ENCODE measurements around the gene TCL1B. TPM values are rescaled to one million over a fixed set of nuclear protein-coding genes. Genes with fewer than 3 reads are reported as not detected.

The TCL1B gene
- total and polyA plus RNA-seq, 2 of the 13 experiments (the other 11 are each of a cell fraction or from before 2014, with no cell fraction given), result not detected

GRCh38 chr14:95666450-95666849, 19.8 kb upstream of the TCL1B start:
- Histone ChIP-seq H3K36me3 (replicated peaks in 1 of 2; ENCODE audit: control insufficient read depth in 1 of 2, insufficient read depth in 2 of 2, low read length in 2 of 2) (no peaks in the 10 kb centered on the region), H3K27ac (ENCODE audit: extremely low read length, insufficient read depth, low read length) (no peak overlapping the region), H2AFZ (ENCODE audit: low read length) (no peak overlapping the region), H4K20me1 (ENCODE audit: insufficient read depth, low read length) (no peaks in the 10 kb centered on the region), H3K9ac (ENCODE audit: insufficient read depth, low read depth, low read length) (no peak overlapping the region), H3K79me2 (ENCODE audit: insufficient read depth, low read length) (no peaks in the 10 kb centered on the region), H3K4me3 (replicated peaks in 1 of 3; ENCODE audit: insufficient read depth in 1 of 3, low read depth in 2 of 3, low read length in 3 of 3) (no peak overlapping the region), H3K4me1 (ENCODE audit: insufficient read depth, low read length) (peaks cover 20% of the 10 kb centered on the region), H3K27me3 (ENCODE audit: control insufficient read depth in 1 of 2, insufficient read depth in 2 of 2, low read length in 2 of 2) (peaks cover 0 to 19% of the 10 kb centered on the region in 2 experiments; a peak in 2 of 5 replicates), H3K4me2 (ENCODE audit: low read depth, low read length) (no peak overlapping the region), H3K9me3 (ENCODE audit: low read length) (no peaks in the 10 kb centered on the region)
- ATAC-seq (no peak), FAIRE-seq (no peak), DNase-seq (ENCODE audit: low spot score) (no peak)
- ChIA-PET CTCF (ENCODE audit: low intra/inter-chr PET ratio, low total read pairs) (no interaction called here), POLR2A (no interaction called here)
- TF ChIP-seq LBX2 (CRISPR knock-in tag; IDR thresholded peaks at IDR 0.05; ENCODE audit: borderline replicate concordance) (no peak), ZNF768 (CRISPR knock-in tag; IDR thresholded peaks at IDR 0.05) (0 out of 2 replicates have a peak, but pooled peaks have one; percentile 26)
- BruUV-seq (replicated peaks), result no TSS peak
- intact Hi-C loops (cut with micrococcal nuclease; ENCODE audit: unreplicated experiment), result no loop called here
- in situ Hi-C loops (cut with HindIII; ENCODE audit: extremely low pct_ligation_motif_present, low pct_unique_long_range_greater_than_20kb), result no loop called here
- WGBS (ENCODE audit: low lambda C conversion rate), result 0% methylated on average over 2 of the region's 5 CpGs

GRCh38 chr14:95667249-95667693, 19.0 kb upstream of the TCL1B start:
- in situ Hi-C loops (cut with HindIII; ENCODE audit: extremely low pct_ligation_motif_present, low pct_unique_long_range_greater_than_20kb) (no loop called here), intact Hi-C loops (cut with micrococcal nuclease; ENCODE audit: unreplicated experiment) (no loop called here)
- Histone ChIP-seq H3K79me2 (ENCODE audit: insufficient read depth, low read length) (no peaks in the 10 kb centered on the region), H3K27me3 (ENCODE audit: control insufficient read depth in 1 of 2, insufficient read depth in 2 of 2, low read length in 2 of 2) (peaks cover 1 to 19% of the 10 kb centered on the region in 2 experiments; a peak in 2 of 5 replicates), H3K9me3 (ENCODE audit: low read length) (no peaks in the 10 kb centered on the region), H2AFZ (ENCODE audit: low read length) (no peak overlapping the region), H3K4me2 (ENCODE audit: low read depth, low read length) (no peak overlapping the region), H3K27ac (ENCODE audit: extremely low read length, insufficient read depth, low read length) (no peak overlapping the region), H4K20me1 (ENCODE audit: insufficient read depth, low read length) (no peaks in the 10 kb centered on the region), H3K4me3 (replicated peaks in 1 of 3; ENCODE audit: insufficient read depth in 1 of 3, low read depth in 2 of 3, low read length in 3 of 3) (no peak overlapping the region), H3K4me1 (ENCODE audit: insufficient read depth, low read length) (peaks cover 13% of the 10 kb centered on the region), H3K9ac (ENCODE audit: insufficient read depth, low read depth, low read length) (no peak overlapping the region), H3K36me3 (replicated peaks in 1 of 2; ENCODE audit: control insufficient read depth in 1 of 2, insufficient read depth in 2 of 2, low read length in 2 of 2) (no peaks in the 10 kb centered on the region)
- POLR2A ChIA-PET, result no interaction called here
- no peak for TF ChIP-seq NCOA2 (CRISPR knock-in tag; IDR thresholded peaks at IDR 0.05)
- no peak for TF ChIP-seq ZNF337 (CRISPR knock-in tag; IDR thresholded peaks at IDR 0.05; ENCODE audit: borderline replicate concordance, low read depth)
- no peak for TF ChIP-seq ZFAT (CRISPR knock-in tag; conservative IDR thresholded peaks at IDR 0.05)
- no peak for TF ChIP-seq ZNF501 (CRISPR knock-in tag; IDR thresholded peaks at IDR 0.05)
- no peak for TF ChIP-seq CREM (IDR thresholded peaks at IDR 0.05)
- TF ChIP-seq CREM (CRISPR knock-in tag; IDR thresholded peaks at IDR 0.05), result no peak
- no peak for TF ChIP-seq KDM2A (CRISPR knock-in tag; IDR thresholded peaks at IDR 0.05; ENCODE audit: borderline replicate concordance, low read depth)
- no peak for TF ChIP-seq ZNF335 (CRISPR knock-in tag; IDR thresholded peaks at IDR 0.05)
- no peak for TF ChIP-seq IRF9 (CRISPR knock-in tag; IDR thresholded peaks at IDR 0.05; ENCODE audit: borderline replicate concordance)
- no peak for TF ChIP-seq PBX2 (CRISPR knock-in tag; IDR thresholded peaks at IDR 0.05)
- TF ChIP-seq SETDB1 (CRISPR knock-in tag; IDR thresholded peaks at IDR 0.05; ENCODE audit: borderline replicate concordance), result no peak
- CTCF ChIA-PET (ENCODE audit: low intra/inter-chr PET ratio, low total read pairs), result no interaction called here
- BruUV-seq (replicated peaks), result no TSS peak
- FAIRE-seq (no peak), DNase-seq (ENCODE audit: low spot score) (no peak), ATAC-seq (no peak)
- WGBS (ENCODE audit: low lambda C conversion rate), result 0% methylated on average over 2 of the region's 3 CpGs
